ENCODE measurements around the gene SERPINB6. TPM values are rescaled to one million over a fixed set of nuclear protein-coding genes. Genes with fewer than 3 reads are reported as not detected.

SERPINB6 gene
- total and polyA plus RNA-seq, 9 of the 15 experiments (the other 6 are each of a cell fraction or from before 2014, with no cell fraction given), result 86.6 to 211 (median 143) TPM

- TF ChIP-seq NKRF (IDR thresholded peaks at IDR 0.05; ENCODE audit: borderline replicate concordance) (0 out of 2 replicates have a peak, but pooled peaks have one; percentile 49), ATF2 (CRISPR knock-in tag; IDR thresholded peaks at IDR 0.05) (no peak), YY1 (IDR thresholded peaks at IDR 0.05; ENCODE audit: borderline replicate concordance in 1 of 3, control insufficient read depth in 1 of 3, extremely low read depth in 1 of 3, insufficient read depth in 3 of 3, insufficient read length in 1 of 3, insufficient replicate concordance in 2 of 3, low read depth in 1 of 3, low read length in 2 of 3) (peak; percentile 94 to 100 (median 95)), XRCC4 (IDR thresholded peaks at IDR 0.05; ENCODE audit: extremely low read depth, insufficient read depth, insufficient read length) (no peak), PRMT5 (CRISPR knock-in tag; IDR thresholded peaks at IDR 0.05) (no peak), FOXA3 (CRISPR knock-in tag; conservative IDR thresholded peaks at IDR 0.05 in 1 of 2, IDR thresholded peaks at IDR 0.05 in 1 of 2) (no peak), ZNF740 (CRISPR knock-in tag; IDR thresholded peaks at IDR 0.05) (no peak), ZNF740 (tag; IDR thresholded peaks at IDR 0.05) (no peak), CTCFL (IDR thresholded peaks at IDR 0.05; ENCODE audit: borderline replicate concordance, insufficient read depth, low read depth, low read length, poor library complexity, severe bottlenecking) (no peak), ZNF212 (CRISPR knock-in tag; IDR thresholded peaks at IDR 0.05) (no peak), SIRT6 (IDR thresholded peaks at IDR 0.05; ENCODE audit: low read depth, low read length) (no peak), OTX1 (CRISPR knock-in tag; IDR thresholded peaks at IDR 0.05) (peak; percentile 83), CBX3 (IDR thresholded peaks at IDR 0.05; ENCODE audit: borderline replicate concordance in 1 of 2, low read length in 2 of 2) (peak in 1 of 2 experiments; percentile 51; a peak in 1 of 3 replicates)
Observed at GRCh38 chr6:2989332-2990247, 18.2 kb upstream of the SERPINB6 start (continued).

Measured in K562 (cell line).